GM19099 (cell line): ENCODE measurements around the gene THRB.

Experiments used
- POLR2A ChIP-seq: IDR thresholded peaks from 3 replicates; pipeline ENCODE4 v1.6.1; 2011; ENCODE audit warnings: low read depth; ENCODE audit not compliant: insufficient read length; ENCODE audit errors: extremely low read depth

THRB gene

GRCh38 chr3:24388611-24389010 is 106.0 kb downstream of the THRB start:
- TF ChIP-seq POLR2A: no peak

- no peak for TF ChIP-seq POLR2A
These were observed 106.5 kb downstream of the THRB start for GRCh38 chr3:24388159-24388558.

GRCh38 chr3:24387493-24387892 is 107.2 kb downstream of the THRB start:
- no peak for TF ChIP-seq POLR2A

GRCh38 chr3:24387000-24387399 is 107.7 kb downstream of the THRB start:
- TF ChIP-seq POLR2A: no peak

GRCh38 chr3:24386458-24386857 is 108.2 kb downstream of the THRB start:
- no peak for TF ChIP-seq POLR2A

GRCh38 chr3:24385012-24385615 is 109.5 kb downstream of the THRB start:
- no peak for TF ChIP-seq POLR2A

- no peak for TF ChIP-seq POLR2A
These were observed 112.0 kb downstream of the THRB start for GRCh38 chr3:24382647-24383046.

- no peak for TF ChIP-seq POLR2A
These were observed 114.7 kb downstream of the THRB start for GRCh38 chr3:24379936-24380335.

GRCh38 chr3:24378313-24378712 is 116.3 kb downstream of the THRB start:
- TF ChIP-seq POLR2A: no peak

- no peak for TF ChIP-seq POLR2A
These were observed 117.2 kb downstream of the THRB start for GRCh38 chr3:24377218-24377993.

GRCh38 chr3:24375947-24376384 is 118.7 kb downstream of the THRB start:
- no peak for TF ChIP-seq POLR2A

GRCh38 chr3:24374801-24375200 is 119.8 kb downstream of the THRB start:
- TF ChIP-seq POLR2A: no peak

- TF ChIP-seq POLR2A: no peak
These were observed 121.3 kb downstream of the THRB start for GRCh38 chr3:24373198-24373959.

- no peak for TF ChIP-seq POLR2A
These were observed 122.0 kb downstream of the THRB start for GRCh38 chr3:24372559-24373197.
